CD14-positive monocyte (primary cell): ENCODE measurements around the gene GP1BA. TPM values are rescaled to one million over a fixed set of nuclear protein-coding genes. Genes with fewer than 3 reads are reported as not detected.

ENCODE experiments used
- DNase-seq, 3 donors: peaks; one replicate each; pipeline ENCODE4 v3.0.0-alpha.2; 2011 to 2022
- H2AFZ ChIP-seq: 2 replicates; pipeline ENCODE4 v1.6.0; 2012; ENCODE audit warnings: mild to moderate bottlenecking, low read depth, low read length, inconsistent platforms; ENCODE audit not compliant: insufficient read depth, poor library complexity, severe bottlenecking
- H3K27ac ChIP-seq, 2 donors: 1 replicate in 1 of 2; 2 replicates in 1 of 2; pipeline ENCODE4 v1.5.1; 2012 to 2013; ENCODE audit warnings: low read length in 2 of 2, control low read depth in 1 of 2, inconsistent platforms in 1 of 2, low read depth in 1 of 2, mild to moderate bottlenecking in 1 of 2
- H3K27me3 ChIP-seq, 2 donors: one replicate each; pipeline versions ENCODE4 v1.6.0 to v1.6.1; 2011 to 2013; ENCODE audit warnings: low read length in 2 of 2; ENCODE audit not compliant: control insufficient read depth in 2 of 2, insufficient read depth in 2 of 2
- H3K36me3 ChIP-seq, 2 donors: replicated peaks in 1 of 2; 1 replicate in 1 of 2; 2 replicates in 1 of 2; pipeline versions ENCODE4 v1.5.1 to v1.6.1; 2012 to 2013; ENCODE audit warnings: low read length in 2 of 2, control low read depth in 1 of 2, inconsistent platforms in 1 of 2, mild to moderate bottlenecking in 1 of 2; ENCODE audit not compliant: insufficient read depth in 2 of 2, control insufficient read depth in 1 of 2
- H3K4me1 ChIP-seq, 2 donors: 1 replicate in 1 of 2; 2 replicates in 1 of 2; pipeline versions ENCODE4 v1.5.1 to v1.6.1; 2012 to 2013; ENCODE audit warnings: low read length in 2 of 2, control low read depth in 1 of 2, inconsistent platforms in 1 of 2, mild to moderate bottlenecking in 1 of 2, moderate library complexity in 1 of 2; ENCODE audit not compliant: insufficient read depth in 2 of 2, control insufficient read depth in 1 of 2
- H3K4me2 ChIP-seq: replicated peaks from 2 replicates; pipeline ENCODE3; 2012; ENCODE audit warnings: low read length, moderate library complexity, mild to moderate bottlenecking; ENCODE audit not compliant: poor library complexity, severe bottlenecking; ENCODE audit errors: extremely low read depth
- H3K4me3 ChIP-seq, 3 experiments: fragments of 200-600 bp in 1 of 3; sonication (generic) in 1 of 3; replicated peaks in 1 of 3; 1 replicate in 2 of 3; 2 replicates in 1 of 3; pipeline ENCODE4 v1.5.1; 2011 to 2013; ENCODE audit warnings: low read length in 3 of 3, mild to moderate bottlenecking in 3 of 3, control low read depth in 2 of 3, low read depth in 2 of 3, inconsistent platforms in 1 of 3, moderate library complexity in 1 of 3
- H3K79me2 ChIP-seq: 2 replicates; pipeline ENCODE4 v1.6.0; 2012; ENCODE audit warnings: mild to moderate bottlenecking, control low read depth, inconsistent platforms, low read length, moderate library complexity; ENCODE audit not compliant: insufficient read depth
- H3K9ac ChIP-seq: 2 replicates; pipeline ENCODE4 v1.6.0; 2017; ENCODE audit warnings: low read length, mild to moderate bottlenecking; ENCODE audit not compliant: insufficient read depth, poor library complexity, severe bottlenecking
- H3K9me3 ChIP-seq, 2 donors: replicated peaks in 1 of 2; 1 replicate in 1 of 2; 2 replicates in 1 of 2; pipeline versions ENCODE4 v1.5.1 to v1.6.1; 2012 to 2013; ENCODE audit warnings: low read length in 2 of 2, control low read depth in 1 of 2; ENCODE audit not compliant: control insufficient read depth in 1 of 2, insufficient read depth in 1 of 2
- H4K20me1 ChIP-seq: 2 replicates; pipeline ENCODE4 v1.6.0; 2012; ENCODE audit warnings: mild to moderate bottlenecking, low read length, control low read depth, moderate library complexity; ENCODE audit not compliant: insufficient read depth
- H3K27ac Mint-ChIP-seq, 7 donors: one replicate each; pipeline ENCODE4 v1.8.0; 2020; ENCODE audit warnings: mild to moderate bottlenecking in 7 of 7, mixed read lengths in 7 of 7, moderate library complexity in 6 of 7, inconsistent platforms in 2 of 7
- H3K27me3 Mint-ChIP-seq, 3 donors: one replicate each; pipeline ENCODE4 v1.8.0; 2021 to 2022; ENCODE audit warnings: low read depth in 3 of 3, mild to moderate bottlenecking in 3 of 3, mixed read lengths in 3 of 3, moderate library complexity in 3 of 3, inconsistent platforms in 1 of 3
- H3K36me3 Mint-ChIP-seq, 2 donors: one replicate each; pipeline ENCODE4 v1.8.0; 2020; ENCODE audit warnings: mixed read lengths in 2 of 2, inconsistent platforms in 1 of 2, mild to moderate bottlenecking in 1 of 2
- H3K4me1 Mint-ChIP-seq: one replicate; pipeline ENCODE4 v1.8.0; 2020; ENCODE audit warnings: mild to moderate bottlenecking, mixed read lengths
- H3K4me3 Mint-ChIP-seq, 2 donors: one replicate each; pipeline ENCODE4 v1.8.0; 2020; ENCODE audit warnings: mild to moderate bottlenecking in 2 of 2, mixed read lengths in 2 of 2, moderate library complexity in 1 of 2
- H3K9me3 Mint-ChIP-seq, 7 donors: one replicate each; pipeline ENCODE4 v1.8.0; 2020 to 2022; ENCODE audit warnings: mixed read lengths in 7 of 7, mild to moderate bottlenecking in 6 of 7, moderate library complexity in 6 of 7, inconsistent platforms in 2 of 7
- CTCF ChIP-seq: fragments of 200-600 bp; IDR thresholded peaks from one replicate; pipeline ENCODE4 v1.8.0; 2022; ENCODE audit warnings: antibody characterized with exemption, mild to moderate bottlenecking
- WGBS: methylation state at CpG from one replicate; pipeline ENCODE4 v1.1.5; 2013; ENCODE audit warnings: missing lambda C conversion rate; ENCODE audit not compliant: insufficient coverage; 5-methylcytosine and 5-hydroxymethylcytosine counted together
- intact Hi-C, 2 donors: fragments of 100-400 bp; cut with micrococcal nuclease; formaldehyde crosslinking; loops; one replicate each; pipeline versions ENCODE4 v1.15.0 to v1.15.1; 2023
- polyA plus RNA-seq, 3 donors: library from polyadenylated mRNA; depleted of rRNA in 1 of 3; unstranded in 2 of 3; stranded (reverse) in 1 of 3; fragments of 300-500 nt in 2 of 3; fragments of >200 nt in 1 of 3; fragmentation: Illumina TruSeq in 2 of 3; gene quantifications; 1 replicate in 2 of 3; 2 replicates in 1 of 3; pipeline ENCODE4 v1.2.3, GENCODE V29; 2012 to 2021

The GP1BA gene
- polyA plus RNA-seq, 3 donors, result 0.24 to 0.29 TPM; not detected in 1

DNA sequence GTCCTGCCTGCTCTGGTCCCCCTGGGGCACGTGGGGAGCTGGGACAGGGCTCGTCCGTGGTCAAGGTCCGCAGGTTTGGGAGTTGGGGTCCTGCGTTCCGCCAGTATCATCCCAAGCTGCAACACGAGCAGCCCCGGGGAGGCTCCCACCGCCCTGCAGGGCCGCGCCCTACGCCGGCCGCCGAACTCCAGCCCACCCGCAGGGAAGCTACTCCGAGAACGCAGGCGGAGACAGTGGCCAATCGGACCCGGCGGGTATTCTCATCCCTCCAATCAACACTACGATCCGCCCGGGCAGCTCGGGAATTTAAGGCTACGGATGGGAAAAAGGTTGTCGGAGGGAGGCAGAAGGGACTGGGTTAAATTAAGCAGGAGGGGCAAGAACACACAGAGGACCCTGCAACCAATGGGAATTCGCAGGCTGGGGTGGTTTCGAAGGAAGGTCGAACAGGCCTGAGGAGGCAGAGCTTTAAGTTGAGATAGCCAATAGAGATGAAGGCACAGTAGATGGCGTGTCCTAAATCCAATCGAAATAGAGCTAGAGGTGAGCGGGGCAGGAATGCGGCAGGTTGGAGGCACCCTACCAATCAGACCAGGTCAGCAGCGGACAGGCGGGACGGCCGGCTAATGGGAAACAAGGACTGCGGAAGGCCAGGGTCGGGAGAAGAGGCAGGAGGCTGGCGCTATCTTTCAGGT lies 34.9 kb downstream of the GP1BA start:
- no peak overlapping the region for H3K27ac Mint-ChIP-seq
- peaks cover 0 to 2% (median 0%) of the 10 kb centered on the region in 7 donors for H3K9me3 Mint-ChIP-seq
- Histone ChIP-seq H3K36me3 (peaks cover 25 to 32% of the 10 kb centered on the region in 2 donors), H3K4me1 (peaks cover 33 to 58% of the 10 kb centered on the region in 2 donors), H3K4me3 (peak overlapping the region; percentile 43 to 99 (median 67)), H3K9me3 (no peaks in the 10 kb centered on the region), H3K79me2 (peaks cover 36% of the 10 kb centered on the region), H3K27ac (peak overlapping the region; percentile 94 to 96), H3K4me2 (peak overlapping the region; percentile 100), H4K20me1 (no peaks in the 10 kb centered on the region), H2AFZ (peak overlapping the region; percentile 88), H3K27me3 (no peaks in the 10 kb centered on the region), H3K9ac (peak overlapping the region; percentile 71)
- peaks cover 41 to 44% of the 10 kb centered on the region in 2 donors for H3K36me3 Mint-ChIP-seq
- peaks cover 32% of the 10 kb centered on the region for H3K4me1 Mint-ChIP-seq
- intact Hi-C loops, result loop anchor here (1.0 to 2.0 kb wide), 4 partner anchors 18 to 66 kb away; partner anchors contain the start of genes PFN1 (in 1 of the 2), RNF167 (in 1 of the 2) and SLC25A11 (in 1 of the 2)
- H3K27me3 Mint-ChIP-seq, result peaks cover 0 to 4% (median 2%) of the 10 kb centered on the region in 3 donors
- WGBS, result 0% methylated on average over 31 of the region's 42 CpGs
- peak; percentile 98 to 99 (median 98) for DNase-seq
- no peak overlapping the region for H3K4me3 Mint-ChIP-seq
- no peak for TF ChIP-seq CTCF

- Histone ChIP-seq H3K36me3 (peaks cover 33 to 41% of the 10 kb centered on the region in 2 donors), H2AFZ (peak within 1 kb of the TSS; percentile 88), H3K9me3 (no peaks in the 10 kb centered on the region), H3K27me3 (no peaks in the 10 kb centered on the region), H3K27ac (peak within 1 kb of the TSS; percentile 94 to 96), H3K4me1 (peaks cover 41 to 66% of the 10 kb centered on the region in 2 donors), H3K9ac (peak within 1 kb of the TSS; percentile 71), H3K79me2 (peaks cover 44% of the 10 kb centered on the region), H3K4me2 (peak within 1 kb of the TSS; percentile 100), H4K20me1 (no peaks in the 10 kb centered on the region), H3K4me3 (peak within 1 kb of the TSS; percentile 46 to 99 (median 67))
- H3K27ac Mint-ChIP-seq, result peak within 1 kb of the TSS in 1 of 7 donors; percentile 20
- H3K36me3 Mint-ChIP-seq, result peaks cover 49 to 53% of the 10 kb centered on the region in 2 donors
- H3K27me3 Mint-ChIP-seq, result peaks cover 0 to 4% (median 2%) of the 10 kb centered on the region in 3 donors
- DNase-seq, result peak; percentile 95 to 97 (median 97)
- peaks cover 0 to 2% (median 0%) of the 10 kb centered on the region in 7 donors for H3K9me3 Mint-ChIP-seq
- peaks cover 40% of the 10 kb centered on the region for H3K4me1 Mint-ChIP-seq
- no peak for TF ChIP-seq CTCF
- no peak within 1 kb of the TSS for H3K4me3 Mint-ChIP-seq
- under 1% methylated on average over 48 of the region's 66 CpGs for WGBS
- intact Hi-C loops, result loop anchor here (1.0 to 2.0 kb wide), 4 partner anchors 19 to 67 kb away; partner anchors contain the start of genes PFN1 (in 1 of the 2), RNF167 (in 1 of the 2) and SLC25A11 (in 1 of the 2)
These were observed 35.7 kb downstream of the GP1BA start, which contains the start of gene SPAG7 for GRCh38 chr17:4967539-4968485. Gene SPAG7, minus strand, starts transcription at chr17:4967817. Its CDS starts 13 bp downstream, at chr17:4967804.
